Measurements from ENCODE around the gene CMYA5.

GRCh38 chr5:79832911-79833310 lies 143.3 kb downstream of the CMYA5 start:
- TF ChIP-seq, protein P1, sequence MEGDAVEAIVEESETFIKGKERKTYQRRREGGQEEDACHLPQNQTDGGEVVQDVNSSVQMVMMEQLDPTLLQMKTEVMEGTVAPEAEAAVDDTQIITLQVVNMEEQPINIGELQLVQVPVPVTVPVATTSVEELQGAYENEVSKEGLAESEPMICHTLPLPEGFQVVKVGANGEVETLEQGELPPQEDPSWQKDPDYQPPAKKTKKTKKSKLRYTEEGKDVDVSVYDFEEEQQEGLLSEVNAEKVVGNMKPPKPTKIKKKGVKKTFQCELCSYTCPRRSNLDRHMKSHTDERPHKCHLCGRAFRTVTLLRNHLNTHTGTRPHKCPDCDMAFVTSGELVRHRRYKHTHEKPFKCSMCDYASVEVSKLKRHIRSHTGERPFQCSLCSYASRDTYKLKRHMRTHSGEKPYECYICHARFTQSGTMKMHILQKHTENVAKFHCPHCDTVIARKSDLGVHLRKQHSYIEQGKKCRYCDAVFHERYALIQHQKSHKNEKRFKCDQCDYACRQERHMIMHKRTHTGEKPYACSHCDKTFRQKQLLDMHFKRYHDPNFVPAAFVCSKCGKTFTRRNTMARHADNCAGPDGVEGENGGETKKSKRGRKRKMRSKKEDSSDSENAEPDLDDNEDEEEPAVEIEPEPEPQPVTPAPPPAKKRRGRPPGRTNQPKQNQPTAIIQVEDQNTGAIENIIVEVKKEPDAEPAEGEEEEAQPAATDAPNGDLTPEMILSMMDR (conservative IDR thresholded peaks at IDR 0.05; ENCODE audit: low read length): no peak
- TF ChIP-seq EZH2phosphoT487 (IDR thresholded peaks at IDR 0.05; ENCODE audit: borderline replicate concordance): no peak

All from Loucy (cell line).